Activated CD4-positive, alpha-beta T cell treated with anti-CD3 and anti-CD28 coated beads, Interleukin-2, amount 10 ng/mL, durations not matched to agents 24 days and 14 days (primary cell): ENCODE measurements around the gene MAGI2. TPM values are rescaled to one million over a fixed set of nuclear protein-coding genes. Genes with fewer than 3 reads are reported as not detected.

Experiments
- DNase-seq: peaks from one replicate; pipeline ENCODE4 v3.0.0; 2022
- H3K27ac Mint-ChIP-seq: one replicate; pipeline ENCODE4 v1.8.0; 2022; ENCODE audit warnings: mild to moderate bottlenecking, mixed read lengths
- H3K27me3 Mint-ChIP-seq: one replicate; pipeline ENCODE4 v1.8.0; 2022; ENCODE audit warnings: mixed read lengths
- H3K36me3 Mint-ChIP-seq: one replicate; pipeline ENCODE4 v1.8.0; 2022; ENCODE audit warnings: low read depth, mild to moderate bottlenecking, mixed read lengths
- H3K4me1 Mint-ChIP-seq: one replicate; pipeline ENCODE4 v1.8.0; 2021; ENCODE audit warnings: mixed read lengths
- H3K4me3 Mint-ChIP-seq: one replicate; pipeline ENCODE4 v1.8.0; 2022; ENCODE audit warnings: mild to moderate bottlenecking, moderate library complexity, mixed read lengths
- H3K9me3 Mint-ChIP-seq: one replicate; pipeline ENCODE4 v1.8.0; 2021; ENCODE audit warnings: mixed read lengths
- intact Hi-C: fragments of 100-400 bp; cut with micrococcal nuclease; formaldehyde crosslinking; loops from one replicate; pipeline ENCODE4 v1.15.1; 2023
- total RNA-seq: library from RNA; stranded (reverse); gene quantifications from 2 replicates; pipeline ENCODE4 v1.2.3, GENCODE V29; 2022

MAGI2 gene
- total RNA-seq, 1 donor from 2014 or later = 0.12 TPM

- Mint-ChIP-seq H3K4me3 (no peak overlapping the region), H3K27me3 (no peaks in the 10 kb centered on the region), H3K9me3 (no peaks in the 10 kb centered on the region), H3K36me3 (no peaks in the 10 kb centered on the region), H3K4me1 (no peaks in the 10 kb centered on the region), H3K27ac (no peak overlapping the region)
- intact Hi-C loops = no loop called here
- DNase-seq = no peak
These were observed 1019.2 kb downstream of the MAGI2 start for GRCh38 chr7:78434281-78434680.

GRCh38 chr7:78433421-78433820 lies 1020.0 kb downstream of the MAGI2 start:
- no peaks in the 10 kb centered on the region for H3K9me3 Mint-ChIP-seq
- no peak overlapping the region for H3K27ac Mint-ChIP-seq
- intact Hi-C loops = no loop called here
- H3K4me3 Mint-ChIP-seq = no peak overlapping the region
- no peaks in the 10 kb centered on the region for H3K36me3 Mint-ChIP-seq
- no peak for DNase-seq
- H3K27me3 Mint-ChIP-seq = no peaks in the 10 kb centered on the region
- H3K4me1 Mint-ChIP-seq = no peaks in the 10 kb centered on the region

GRCh38 chr7:78429878-78430277 lies 1023.6 kb downstream of the MAGI2 start:
- intact Hi-C loops = no loop called here
- Mint-ChIP-seq H3K27ac (no peak overlapping the region), H3K27me3 (no peaks in the 10 kb centered on the region), H3K36me3 (no peaks in the 10 kb centered on the region), H3K4me1 (no peaks in the 10 kb centered on the region), H3K4me3 (no peak overlapping the region), H3K9me3 (no peaks in the 10 kb centered on the region)
- no peak for DNase-seq

GRCh38 chr7:78427209-78427608 lies 1026.3 kb downstream of the MAGI2 start:
- no peaks in the 10 kb centered on the region for H3K27me3 Mint-ChIP-seq
- H3K27ac Mint-ChIP-seq = no peak overlapping the region
- H3K9me3 Mint-ChIP-seq = no peaks in the 10 kb centered on the region
- H3K36me3 Mint-ChIP-seq = no peaks in the 10 kb centered on the region
- DNase-seq = no peak
- H3K4me3 Mint-ChIP-seq = no peak overlapping the region
- no peaks in the 10 kb centered on the region for H3K4me1 Mint-ChIP-seq
- intact Hi-C loops = no loop called here

DNA sequence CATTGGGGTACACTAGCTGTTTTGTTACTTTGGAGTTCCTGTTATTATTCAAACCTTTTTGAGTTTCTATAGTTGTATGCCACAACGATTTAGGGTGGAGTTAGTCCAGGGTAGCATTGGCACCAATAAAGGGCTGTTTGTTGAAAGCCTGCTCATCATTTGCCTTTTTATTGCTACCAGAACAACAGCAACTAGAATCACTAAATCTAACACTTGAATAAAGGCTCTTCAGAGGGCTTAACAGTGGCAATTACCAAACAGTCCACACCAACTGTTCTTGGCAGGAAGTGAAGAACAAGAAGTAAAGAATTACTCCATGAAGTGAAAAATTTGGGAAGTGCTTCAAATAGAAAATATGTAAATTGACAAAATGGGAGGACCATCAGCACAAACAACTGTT lies 1033.5 kb downstream of the MAGI2 start:
- intact Hi-C loops = no loop called here
- no peak overlapping the region for H3K27ac Mint-ChIP-seq
- no peak overlapping the region for H3K4me3 Mint-ChIP-seq
- no peaks in the 10 kb centered on the region for H3K36me3 Mint-ChIP-seq
- no peaks in the 10 kb centered on the region for H3K9me3 Mint-ChIP-seq
- no peak for DNase-seq
- no peaks in the 10 kb centered on the region for H3K4me1 Mint-ChIP-seq
- H3K27me3 Mint-ChIP-seq = no peaks in the 10 kb centered on the region

- Mint-ChIP-seq H3K36me3 (no peaks in the 10 kb centered on the region), H3K9me3 (no peaks in the 10 kb centered on the region), H3K27ac (no peak overlapping the region), H3K4me1 (no peaks in the 10 kb centered on the region), H3K4me3 (no peak overlapping the region), H3K27me3 (no peaks in the 10 kb centered on the region)
- DNase-seq = no peak
- intact Hi-C loops = no loop called here
These were observed 1036.2 kb downstream of the MAGI2 start for GRCh38 chr7:78417180-78417853.

- no peaks in the 10 kb centered on the region for H3K9me3 Mint-ChIP-seq
- intact Hi-C loops = no loop called here
- H3K4me1 Mint-ChIP-seq = no peaks in the 10 kb centered on the region
- no peak overlapping the region for H3K27ac Mint-ChIP-seq
- no peaks in the 10 kb centered on the region for H3K36me3 Mint-ChIP-seq
- DNase-seq = no peak
- no peaks in the 10 kb centered on the region for H3K27me3 Mint-ChIP-seq
- H3K4me3 Mint-ChIP-seq = no peak overlapping the region
These were observed 1039.9 kb downstream of the MAGI2 start for GRCh38 chr7:78413568-78413967.

- H3K36me3 Mint-ChIP-seq = no peaks in the 10 kb centered on the region
- H3K4me1 Mint-ChIP-seq = no peaks in the 10 kb centered on the region
These were observed 1041.1 kb downstream of the MAGI2 start for GRCh38 chr7:78412216-78412858.

DNA sequence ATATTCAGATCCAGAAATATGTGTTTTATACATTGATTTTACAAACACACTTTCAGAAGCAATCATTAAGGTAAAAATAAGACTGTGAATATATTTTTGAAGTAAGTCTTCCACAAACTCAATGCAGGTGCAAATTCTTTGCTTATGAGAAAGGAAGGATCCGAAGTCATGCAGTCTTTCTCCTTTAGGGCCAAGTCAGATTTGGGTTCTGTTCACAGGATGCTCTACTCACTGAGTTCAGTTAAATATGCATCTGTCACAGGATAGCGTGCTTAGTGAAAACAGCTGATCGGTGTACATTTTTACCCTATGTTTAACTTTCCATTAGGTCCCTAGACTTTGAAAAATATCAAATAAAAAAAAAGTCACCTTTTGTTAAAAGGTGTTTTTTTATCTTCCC lies 1046.4 kb downstream of the MAGI2 start:
- intact Hi-C loops = no loop called here

More at GRCh38 chr7:78412216-78412858, 1041.1 kb downstream of the MAGI2 start:
- DNase-seq = no peak
- intact Hi-C loops = no loop called here
- Mint-ChIP-seq H3K4me3 (no peak overlapping the region), H3K27me3 (no peaks in the 10 kb centered on the region), H3K27ac (no peak overlapping the region), H3K9me3 (no peaks in the 10 kb centered on the region)

GRCh38 chr7:78406531-78406930 lies 1046.9 kb downstream of the MAGI2 start:
- Mint-ChIP-seq H3K4me3 (no peak overlapping the region), H3K27ac (no peak overlapping the region), H3K9me3 (no peaks in the 10 kb centered on the region), H3K27me3 (no peaks in the 10 kb centered on the region), H3K4me1 (no peaks in the 10 kb centered on the region), H3K36me3 (no peaks in the 10 kb centered on the region)
- DNase-seq = no peak
- intact Hi-C loops = no loop called here

More for the DNA sequence above, 1046.4 kb downstream of the MAGI2 start:
- Mint-ChIP-seq H3K4me1 (no peaks in the 10 kb centered on the region), H3K27ac (no peak overlapping the region), H3K36me3 (no peaks in the 10 kb centered on the region), H3K27me3 (no peaks in the 10 kb centered on the region), H3K4me3 (no peak overlapping the region), H3K9me3 (no peaks in the 10 kb centered on the region)
- no peak for DNase-seq

GRCh38 chr7:78402096-78402495 lies 1051.4 kb downstream of the MAGI2 start:
- no peak overlapping the region for H3K4me3 Mint-ChIP-seq
- H3K36me3 Mint-ChIP-seq = no peaks in the 10 kb centered on the region
- intact Hi-C loops = no loop called here

GRCh38 chr7:78400038-78400437 lies 1053.4 kb downstream of the MAGI2 start:
- Mint-ChIP-seq H3K27me3 (no peaks in the 10 kb centered on the region), H3K4me3 (no peak overlapping the region), H3K9me3 (no peaks in the 10 kb centered on the region), H3K36me3 (no peaks in the 10 kb centered on the region), H3K4me1 (no peaks in the 10 kb centered on the region), H3K27ac (no peak overlapping the region)
- DNase-seq = no peak
- intact Hi-C loops = no loop called here

More at GRCh38 chr7:78402096-78402495, 1051.4 kb downstream of the MAGI2 start:
- H3K9me3 Mint-ChIP-seq = no peaks in the 10 kb centered on the region
- H3K4me1 Mint-ChIP-seq = no peaks in the 10 kb centered on the region
- no peaks in the 10 kb centered on the region for H3K27me3 Mint-ChIP-seq
- no peak overlapping the region for H3K27ac Mint-ChIP-seq
- no peak for DNase-seq

GRCh38 chr7:78399033-78399769 lies 1054.3 kb downstream of the MAGI2 start:
- H3K36me3 Mint-ChIP-seq = no peaks in the 10 kb centered on the region
- no peak overlapping the region for H3K27ac Mint-ChIP-seq
- no peaks in the 10 kb centered on the region for H3K9me3 Mint-ChIP-seq
- DNase-seq = no peak
- H3K4me3 Mint-ChIP-seq = no peak overlapping the region
- no peaks in the 10 kb centered on the region for H3K27me3 Mint-ChIP-seq
- intact Hi-C loops = no loop called here
- no peaks in the 10 kb centered on the region for H3K4me1 Mint-ChIP-seq

- DNase-seq = no peak
- no peaks in the 10 kb centered on the region for H3K27me3 Mint-ChIP-seq
- H3K4me1 Mint-ChIP-seq = no peaks in the 10 kb centered on the region
- no peak overlapping the region for H3K27ac Mint-ChIP-seq
- no peaks in the 10 kb centered on the region for H3K9me3 Mint-ChIP-seq
- H3K4me3 Mint-ChIP-seq = no peak overlapping the region
- no peaks in the 10 kb centered on the region for H3K36me3 Mint-ChIP-seq
- intact Hi-C loops = no loop called here
These were observed 1054.9 kb downstream of the MAGI2 start for GRCh38 chr7:78398576-78398975.
